ENCODE data around the gene MBD2. TPM values are rescaled to one million over a fixed set of nuclear protein-coding genes. Genes with fewer than 3 reads are reported as not detected.
"Not testable (repeated sequence)": the region's sequence is repeated elsewhere in the genome, so short reads cannot be mapped to it uniquely, and the experiment has no call there.

The MBD2 gene
- polyA plus RNA-seq, 1 donor = 129 TPM

DNA sequence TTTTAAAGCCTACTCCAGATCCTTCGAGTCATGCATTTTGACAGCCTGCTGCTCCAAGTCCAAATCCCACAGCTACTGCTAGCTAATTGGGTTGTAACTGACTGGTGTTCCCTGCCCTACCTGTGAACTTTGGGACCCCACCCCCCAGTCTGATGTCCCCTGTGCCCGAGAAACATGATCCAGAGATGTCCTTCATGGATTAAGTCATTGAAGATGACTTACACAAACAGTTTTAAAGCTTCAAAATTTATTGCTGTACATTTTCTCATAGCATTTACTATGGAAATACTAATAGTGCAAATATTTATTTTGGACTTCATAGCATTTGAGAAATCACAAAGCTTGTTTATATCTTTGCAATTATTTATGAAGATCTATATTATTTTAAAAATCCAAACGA lies 73.1 kb downstream of the MBD2 start:
- DNase-seq = no peak

DNA sequence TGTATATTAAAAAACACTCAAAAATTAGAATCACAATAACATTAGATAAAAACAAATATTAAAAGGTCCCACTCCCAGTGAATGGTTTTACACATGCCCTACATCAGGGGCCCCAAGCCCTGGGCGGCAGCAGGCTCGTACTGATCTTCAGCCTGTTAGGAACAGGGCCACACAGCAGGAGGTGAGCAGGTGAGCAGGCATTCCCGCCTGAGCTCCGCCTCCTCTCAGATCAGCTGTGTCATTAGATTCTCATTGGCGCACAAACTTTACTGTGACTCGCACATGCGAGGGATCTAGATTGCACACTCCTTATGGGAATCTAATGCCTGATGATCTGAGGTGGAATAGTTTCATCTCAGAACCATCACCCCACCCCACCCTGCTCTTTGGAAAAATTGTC lies 74.2 kb downstream of the MBD2 start:
- DNase-seq = no peak

DNA sequence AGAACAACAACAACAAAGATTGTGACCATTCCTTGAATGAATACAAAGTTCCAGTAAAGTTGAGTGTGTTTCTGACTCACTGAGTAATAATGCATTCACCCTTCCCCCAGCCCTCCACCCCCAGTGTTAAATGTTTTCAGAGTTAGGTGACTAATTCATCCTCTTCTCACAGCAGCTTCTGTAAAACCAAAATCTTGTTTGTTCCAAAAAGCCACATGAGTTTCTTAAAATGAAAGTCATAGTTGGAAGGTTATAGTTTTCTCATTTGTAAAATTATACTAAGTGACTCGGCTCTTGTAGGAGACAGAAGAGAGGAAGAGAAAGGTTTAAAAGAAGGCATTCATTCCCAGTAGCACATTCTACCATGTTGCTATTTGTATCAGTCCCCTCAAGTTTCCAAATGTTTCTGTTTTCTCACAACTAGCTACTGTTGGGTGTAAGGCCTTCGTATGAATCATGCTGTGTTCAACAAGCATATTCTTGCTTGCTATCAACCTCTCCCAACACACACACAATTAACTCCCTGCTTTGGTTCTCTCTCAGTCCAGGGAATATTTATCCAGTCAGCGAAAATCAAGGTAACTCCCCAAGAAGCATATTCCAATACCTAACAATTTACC lies 75.3 kb downstream of the MBD2 start:
- no peak for DNase-seq

DNA sequence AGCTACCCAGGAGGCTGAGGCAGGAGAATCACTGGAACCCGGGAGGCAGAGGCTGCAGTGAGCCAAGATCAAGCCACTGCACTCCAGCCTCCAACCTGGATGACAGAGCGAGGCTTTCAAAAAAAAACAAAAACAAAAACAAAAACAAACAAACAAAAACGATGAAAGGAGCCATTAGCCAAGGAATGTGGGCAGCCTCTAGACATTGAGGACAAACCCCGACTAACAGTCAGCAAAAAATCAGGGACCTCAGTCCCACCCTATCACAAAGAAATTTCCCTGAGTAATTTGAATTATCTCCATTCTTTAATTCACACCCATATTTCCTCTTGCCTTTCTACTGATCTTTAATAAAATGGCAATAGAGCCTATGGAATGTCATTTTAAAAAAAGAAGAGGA lies 75.8 kb downstream of the MBD2 start:
- DNase-seq = no peak

DNA sequence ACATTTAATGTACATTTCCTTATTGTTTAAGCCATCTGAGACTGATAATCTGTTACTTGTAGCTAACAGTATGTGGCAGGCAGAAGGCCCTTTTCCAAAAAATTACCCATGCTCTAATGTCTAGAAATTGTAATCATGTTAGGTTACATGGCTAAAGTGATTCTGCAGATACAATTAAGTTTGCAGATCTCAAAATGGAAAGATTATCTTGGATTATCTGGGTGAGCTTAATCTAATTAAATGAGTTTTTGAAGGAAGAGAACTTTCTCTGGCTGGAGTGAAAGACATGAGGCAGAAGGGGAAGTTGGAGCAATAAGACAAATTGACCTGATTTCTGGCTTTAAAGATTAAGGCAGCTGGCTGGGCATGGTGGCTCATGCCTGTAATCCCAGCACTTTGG lies 76.3 kb downstream of the MBD2 start:
- no peak for DNase-seq

DNA sequence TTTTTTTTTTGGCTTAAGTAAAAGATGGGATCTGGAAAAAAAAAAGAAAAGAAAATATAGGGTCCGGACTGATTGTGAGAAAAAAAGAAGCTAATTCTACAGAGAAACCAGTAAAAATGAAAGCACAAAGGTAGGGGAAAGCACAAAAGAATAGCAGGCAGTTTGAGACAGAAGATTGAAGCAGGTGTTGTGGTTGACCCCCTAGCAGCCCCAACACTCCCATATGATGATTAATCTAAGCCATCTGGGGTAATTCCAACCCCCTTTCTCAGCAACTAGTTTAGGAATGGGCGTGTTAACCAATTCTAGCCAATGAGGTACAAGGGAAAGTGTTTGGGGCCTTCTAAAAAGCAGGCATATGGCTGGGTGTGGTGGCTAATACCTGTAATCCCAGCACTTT lies 77.0 kb downstream of the MBD2 start:
- no peak for DNase-seq

DNA sequence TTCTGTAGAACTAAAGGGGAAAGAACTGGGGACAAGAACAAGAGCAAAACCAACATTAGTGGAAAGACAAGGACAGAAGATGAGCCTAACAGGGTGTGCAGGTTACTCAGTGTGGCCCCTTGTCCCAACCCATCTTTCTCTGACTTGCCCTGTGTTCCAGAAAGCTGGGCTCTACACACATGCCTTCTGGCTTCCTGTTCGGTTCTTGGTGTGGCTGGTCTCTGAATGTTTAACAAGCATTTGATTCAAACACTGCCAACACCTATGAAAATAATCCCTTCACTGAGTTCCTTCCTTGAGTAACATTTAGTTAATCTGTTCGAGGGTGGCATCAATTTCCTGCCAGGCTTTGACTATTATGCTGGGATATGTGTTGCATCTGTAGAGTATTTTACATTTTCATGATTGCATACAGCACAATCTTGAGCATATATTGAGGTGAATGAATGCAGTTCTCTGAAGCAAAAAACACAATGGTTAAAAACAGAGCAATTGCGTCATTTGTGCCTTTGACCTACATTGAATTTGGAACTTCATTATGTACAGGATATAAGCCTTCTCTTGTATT lies 83.3 kb downstream of the MBD2 start:
- no peak for DNase-seq

DNA sequence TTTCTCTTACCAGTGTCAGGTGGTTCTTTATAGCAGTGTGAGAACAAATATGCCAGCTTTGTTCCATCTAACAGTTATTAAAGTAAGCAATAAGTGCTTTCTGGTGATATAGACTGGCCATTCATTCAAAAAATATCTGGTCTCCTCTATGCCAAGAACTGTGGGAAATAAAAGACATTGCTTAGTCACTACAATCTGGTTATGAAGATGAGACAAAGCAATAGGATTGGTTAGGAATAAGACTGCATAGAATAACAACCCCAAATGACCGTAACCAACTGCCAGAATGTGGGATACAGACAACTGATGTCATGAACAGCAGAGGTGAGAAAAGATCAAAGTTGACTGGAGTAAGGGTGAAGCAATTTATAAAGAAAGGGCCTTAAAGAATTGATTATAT lies 83.8 kb downstream of the MBD2 start:
- no peak for DNase-seq

DNA sequence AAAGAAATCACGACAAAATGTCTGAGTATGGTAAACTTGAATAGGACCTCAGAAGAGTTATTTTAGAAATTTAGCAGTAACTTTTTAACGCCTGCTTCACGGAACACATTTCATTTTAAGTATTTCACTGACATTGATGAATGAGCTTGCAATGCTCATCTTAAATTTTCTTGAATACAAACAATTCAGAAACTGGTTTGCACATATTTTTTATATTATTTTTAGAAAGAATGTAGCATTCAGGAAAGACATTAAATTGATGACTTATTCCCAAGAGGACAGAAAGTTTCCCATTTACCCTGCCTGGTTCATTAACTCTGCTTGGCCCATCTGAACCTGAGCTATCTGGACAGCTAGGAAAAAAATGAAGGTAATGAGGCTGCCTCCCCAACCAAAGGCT lies 89.3 kb downstream of the MBD2 start:
- peak; percentile 31 for DNase-seq

DNA sequence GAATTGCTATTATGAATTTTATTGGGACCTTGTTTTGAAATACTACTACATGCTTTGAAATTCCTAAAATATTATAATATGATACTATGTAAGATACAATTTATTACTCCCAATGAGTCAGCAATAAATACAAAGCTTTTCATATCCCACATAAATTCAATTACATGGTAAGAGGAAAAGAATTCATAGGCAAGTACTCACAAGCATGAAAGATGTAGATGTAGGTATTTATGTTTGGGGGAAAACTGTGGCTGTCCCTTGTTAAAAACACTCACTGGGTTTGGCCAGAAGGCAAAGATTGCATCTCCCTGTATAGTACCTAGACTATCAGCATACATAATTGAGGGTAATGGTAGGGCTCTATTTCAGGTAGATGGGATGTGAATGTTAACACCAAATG lies 90.4 kb downstream of the MBD2 start:
- DNase-seq = no peak

DNA sequence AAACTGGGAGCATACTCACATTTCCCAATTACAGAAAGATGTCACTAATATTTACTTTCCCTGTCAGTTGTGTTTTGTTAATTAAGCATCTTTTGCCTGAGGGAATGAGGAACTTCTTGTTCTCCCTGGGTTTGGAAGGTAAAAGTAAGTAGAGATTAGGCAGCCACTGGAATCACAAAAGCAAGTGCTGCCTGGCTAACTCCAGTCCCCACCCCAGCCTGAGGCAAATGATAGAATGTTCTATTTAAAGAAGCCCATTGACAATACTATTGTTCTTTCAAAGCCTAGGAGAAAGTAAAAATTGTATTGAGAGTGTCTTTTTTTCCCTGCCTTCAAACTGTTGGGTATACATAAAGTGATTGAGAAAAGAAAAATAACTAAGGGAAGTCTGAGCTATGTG lies 93.8 kb downstream of the MBD2 start:
- no peak for DNase-seq

DNA sequence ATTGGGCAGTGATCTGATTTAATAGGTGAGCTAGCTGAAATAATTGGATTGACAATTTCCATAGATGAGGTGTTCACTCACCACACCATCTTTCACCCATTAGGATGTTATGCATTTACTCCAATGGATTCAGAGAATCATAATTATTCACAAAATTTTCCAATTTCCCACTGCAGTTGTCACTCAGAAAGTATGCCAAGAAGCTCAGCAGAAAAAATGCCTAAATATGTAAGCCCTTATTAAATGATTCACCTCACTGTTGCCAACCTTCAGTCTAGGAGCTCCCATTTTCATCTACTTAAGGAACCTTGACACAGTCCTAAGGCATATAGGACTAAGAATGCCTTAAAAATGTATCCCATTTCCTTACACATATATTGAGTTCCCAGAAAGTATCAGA lies 94.3 kb downstream of the MBD2 start:
- DNase-seq = no peak

DNA sequence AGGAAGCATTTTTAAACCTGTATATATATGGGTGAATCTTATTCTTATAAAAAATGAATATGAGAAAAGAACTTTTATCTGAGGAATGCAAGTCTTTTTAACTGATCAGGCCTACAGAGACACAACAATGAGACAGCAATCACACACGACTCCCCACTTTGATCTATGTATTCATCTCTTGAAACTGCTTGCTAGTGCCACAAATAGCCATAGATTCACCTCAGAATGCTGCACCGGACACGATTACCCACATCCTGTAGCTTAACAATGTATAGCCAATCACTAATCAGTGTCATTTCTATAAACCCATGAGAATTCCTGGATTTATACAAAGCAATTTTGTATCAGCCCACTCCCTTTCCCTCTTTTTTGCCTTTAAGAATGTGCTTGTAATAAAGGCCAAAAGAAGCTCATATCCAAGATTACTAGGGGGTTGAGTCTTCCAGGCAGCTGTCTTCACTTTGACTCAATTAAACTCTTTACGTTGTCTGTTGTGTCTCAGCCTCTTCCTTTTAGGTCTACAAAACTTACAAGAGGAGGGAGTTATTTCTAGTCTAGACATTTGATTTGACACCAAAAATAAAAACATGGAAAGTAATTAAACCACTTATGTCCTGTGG lies 94.9 kb downstream of the MBD2 start:
- DNase-seq = no peak

DNA sequence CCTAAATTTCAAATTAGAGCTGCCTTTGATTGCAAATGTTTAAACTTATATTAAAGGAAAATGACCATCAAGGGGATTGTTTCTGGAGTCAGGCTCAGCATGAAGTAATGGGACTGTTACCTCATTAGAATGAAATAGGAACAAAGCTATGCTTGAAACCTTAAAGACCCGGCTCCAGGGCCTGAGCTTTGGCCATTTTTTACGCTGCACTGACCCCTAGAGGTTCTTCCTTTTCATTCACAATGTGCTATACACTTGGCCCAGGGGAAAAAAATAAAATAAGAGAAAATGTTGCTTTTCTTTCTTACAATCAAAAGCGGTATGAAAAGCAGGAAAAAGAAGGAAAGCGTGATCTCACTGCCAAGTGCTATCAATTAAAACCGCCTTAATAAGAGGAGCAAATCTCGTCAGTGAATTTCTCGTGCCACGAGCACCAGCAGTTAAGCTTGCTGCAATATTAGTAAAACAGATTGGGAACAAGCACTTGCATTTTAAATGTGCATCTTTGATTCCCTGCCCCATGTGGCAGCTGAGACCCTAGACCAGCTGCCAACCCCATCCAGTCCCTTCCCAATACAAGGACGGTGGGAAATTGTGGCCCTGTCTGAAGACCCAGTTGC lies 96.6 kb downstream of the MBD2 start:
- DNase-seq = peak; percentile 67

DNA sequence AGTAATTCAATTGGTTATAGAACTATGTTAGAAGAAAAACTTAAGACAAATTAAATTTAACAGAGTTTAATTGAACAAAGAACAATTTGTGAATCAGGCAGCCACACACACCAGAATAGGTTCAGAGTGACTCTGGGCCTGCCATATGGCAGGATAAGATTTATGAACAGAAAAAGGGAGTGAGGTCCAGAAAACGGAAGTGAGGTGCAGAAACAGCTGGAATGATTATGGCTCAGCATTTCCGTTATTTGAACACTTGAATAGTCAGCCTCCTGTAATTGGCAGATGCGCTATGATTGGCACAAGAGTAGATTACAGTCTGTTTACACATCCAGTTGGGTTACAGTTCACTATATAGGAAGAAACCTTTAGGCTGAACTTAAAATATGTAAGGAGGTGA lies 99.0 kb downstream of the MBD2 start:
- DNase-seq = no peak

DNA sequence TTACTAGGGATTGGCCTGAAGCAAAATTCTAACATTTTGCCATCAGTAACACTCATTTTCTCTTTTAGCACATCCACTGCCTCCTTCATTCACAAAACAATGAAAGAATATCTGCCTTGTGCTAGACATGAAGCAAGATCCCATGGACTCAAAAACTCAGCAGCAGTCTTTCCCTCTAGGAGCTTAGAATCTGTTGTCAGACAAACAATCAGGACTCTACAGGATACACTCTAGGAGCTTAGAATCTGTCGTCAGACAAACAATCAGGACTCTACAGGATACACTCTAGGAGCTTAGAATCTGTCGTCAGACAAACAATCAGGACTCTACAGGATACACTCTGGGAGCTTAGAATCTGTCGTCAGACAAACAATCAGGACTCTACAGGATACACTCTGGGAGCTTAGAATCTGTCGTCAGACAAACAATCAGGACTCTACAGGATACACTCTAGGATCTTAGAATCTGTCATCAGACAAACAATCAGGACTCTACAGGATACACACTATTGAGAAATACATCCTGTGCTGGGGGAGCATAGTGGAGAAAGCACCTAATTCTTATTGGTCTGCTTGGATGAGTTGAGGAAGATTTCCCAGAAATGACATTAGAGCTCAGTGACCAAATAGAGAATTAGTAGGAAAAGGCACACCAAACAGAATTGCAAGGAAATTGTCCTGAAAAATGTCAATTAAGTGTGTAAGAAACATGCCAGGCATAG lies 100.6 kb downstream of the MBD2 start:
- not testable (repeated sequence) for DNase-seq

DNA sequence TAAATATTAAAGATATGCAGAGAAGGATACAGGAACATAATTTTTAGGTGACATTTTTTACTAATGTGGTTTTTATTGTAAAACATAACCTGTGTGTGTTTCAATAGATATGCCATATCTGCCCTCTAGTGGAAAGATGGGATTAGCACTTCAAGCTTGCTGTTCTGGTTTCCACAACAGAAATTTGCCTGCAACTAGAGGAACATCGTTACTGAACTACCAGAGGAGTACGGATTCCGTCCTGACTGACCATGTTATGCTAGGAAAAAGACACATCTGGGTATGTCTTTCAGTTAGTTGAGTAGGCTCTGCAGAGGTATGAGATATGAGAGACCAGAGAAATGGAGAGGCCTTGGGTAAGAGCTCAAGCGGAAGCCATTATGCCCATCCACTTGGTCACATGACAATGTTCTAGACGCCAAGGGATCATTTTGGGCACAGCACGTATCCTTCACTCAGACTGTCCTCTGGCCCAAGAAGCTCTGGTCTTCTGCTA lies 104.9 kb downstream of the MBD2 start:
- DNase-seq = peak; percentile 67

DNA sequence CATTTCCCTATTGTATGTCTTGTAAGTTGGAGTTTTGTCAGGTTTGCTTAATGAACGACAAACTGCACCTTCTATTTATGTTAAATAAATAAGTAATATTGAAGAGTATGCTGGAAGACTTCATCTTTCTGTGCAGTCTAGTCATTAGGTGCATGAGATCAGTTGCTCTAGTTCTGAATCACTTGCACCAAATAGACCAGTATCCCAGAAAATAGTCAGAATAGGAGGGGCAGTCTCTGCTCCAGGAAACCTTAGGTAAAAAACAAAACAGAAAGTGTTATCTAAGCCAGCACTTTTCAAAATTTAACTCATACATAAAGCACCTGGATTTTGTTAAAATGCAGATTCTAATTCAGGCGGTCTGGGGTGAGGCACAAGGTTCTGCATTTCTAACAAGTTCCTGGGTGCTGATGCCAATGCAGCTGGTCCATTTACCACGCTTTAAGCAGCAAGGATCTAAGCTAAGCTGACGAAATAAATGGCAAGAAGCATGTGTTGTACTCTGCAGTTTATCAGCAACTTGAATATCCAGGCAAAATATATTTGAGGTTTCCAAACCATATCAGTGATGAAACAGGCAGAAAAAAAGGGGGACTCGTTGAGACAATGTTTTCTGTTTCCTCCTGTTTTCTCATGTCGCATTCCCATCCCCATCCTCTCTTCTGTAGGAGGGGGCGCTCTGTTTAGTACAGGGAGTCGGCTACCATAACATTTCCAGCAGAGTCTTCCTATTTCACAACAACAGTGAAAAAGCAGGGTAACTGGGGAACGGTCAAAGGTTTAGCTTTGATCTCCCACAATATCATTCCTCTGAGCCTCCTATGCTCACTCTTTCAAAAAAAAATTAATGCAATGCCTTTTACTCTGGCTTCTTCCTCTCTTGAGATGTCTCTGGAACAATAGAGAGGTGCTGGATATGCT lies 106.4 kb downstream of the MBD2 start:
- no peak for DNase-seq

DNA sequence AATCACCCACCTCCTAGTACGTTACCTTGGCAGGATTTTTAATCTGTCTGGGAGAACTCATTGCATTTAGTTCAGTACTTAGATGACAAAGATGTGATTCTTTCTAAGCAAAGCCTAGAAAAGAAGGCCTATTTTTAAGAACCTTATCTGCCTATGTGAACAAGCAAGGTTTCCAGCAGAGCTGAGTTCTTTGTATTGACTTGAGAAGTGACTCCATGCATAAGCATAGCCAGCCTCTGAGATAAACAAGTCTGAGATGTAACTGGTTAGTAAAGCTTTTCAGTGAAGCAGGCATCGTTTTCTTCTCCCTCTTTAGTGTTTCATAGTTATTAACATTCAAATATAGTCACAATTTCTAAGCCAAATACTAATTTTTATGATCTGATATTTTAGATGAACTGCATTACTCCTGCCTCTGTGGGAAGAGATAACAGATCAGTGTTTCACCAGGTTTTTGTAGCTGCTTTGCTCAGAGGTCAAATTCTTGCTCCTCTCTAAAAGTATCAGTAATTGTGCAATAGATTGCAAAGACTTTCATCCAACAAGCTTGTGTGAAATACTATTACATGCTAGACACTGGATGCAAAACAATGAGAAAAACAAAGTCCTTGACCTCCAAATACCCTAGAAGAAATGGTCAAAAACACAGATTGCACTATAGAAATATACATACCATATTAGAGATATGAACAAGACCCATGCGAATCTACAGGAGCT lies 107.8 kb downstream of the MBD2 start:
- DNase-seq = no peak

DNA sequence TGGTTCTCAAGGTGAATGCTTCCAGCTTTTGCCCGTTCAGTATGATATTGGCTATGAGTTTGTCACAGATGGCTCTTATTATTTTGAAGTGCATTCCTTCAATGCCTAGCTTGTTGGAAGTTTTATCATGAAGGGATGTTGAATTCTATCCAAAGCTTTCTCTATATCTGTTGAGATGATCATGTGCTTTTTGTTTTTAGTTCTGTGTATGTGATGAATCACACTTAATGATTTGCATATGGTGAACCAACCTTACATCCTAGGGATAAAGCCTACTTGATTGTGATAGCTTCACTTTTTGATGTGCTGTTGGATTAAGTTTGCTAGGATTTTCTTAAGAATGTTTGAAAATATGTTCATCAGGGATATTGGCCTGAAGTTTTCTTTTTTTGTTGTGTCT lies 112.1 kb downstream of the MBD2 start:
- DNase-seq = no peak

DNA sequence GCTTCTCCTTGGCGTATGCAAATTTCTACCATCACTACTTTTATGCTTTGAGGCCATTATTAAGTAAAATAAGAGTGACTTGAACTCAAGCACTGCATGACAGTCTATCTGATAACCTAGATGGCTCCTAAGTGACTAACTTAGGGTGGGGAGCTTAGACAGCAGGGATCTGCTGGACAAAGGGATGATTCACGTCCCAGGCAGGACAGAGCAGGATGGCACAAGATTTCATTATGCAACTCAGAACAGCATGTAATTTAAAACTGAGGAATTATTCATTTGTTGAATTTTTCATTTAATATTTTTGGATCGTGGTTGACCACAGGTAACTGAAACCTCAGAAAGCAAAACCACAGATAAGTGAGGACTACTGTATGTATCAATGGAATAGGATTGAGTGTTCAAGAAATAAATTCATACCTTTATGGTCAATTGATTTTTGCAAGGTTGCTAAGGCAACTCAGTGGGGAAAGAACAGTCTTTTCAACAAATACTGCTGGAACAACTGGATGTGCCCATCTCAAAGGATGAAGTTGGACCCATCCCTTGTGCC lies 115.3 kb downstream of the MBD2 start:
- DNase-seq = no peak

All from left kidney (tissue), 2 donors.